HG03439 (cell line): Measurements from ENCODE around the gene GSDME.
"Not testable (repeated sequence)": the region's sequence is repeated elsewhere in the genome, so short reads cannot be mapped to it uniquely, and the experiment has no call there.

ENCODE experiments used
- ATAC-seq: cut with Tn5 transposase; IDR thresholded peaks from one replicate; pipeline ENCODE4 v1.9.1; 2021; ENCODE audit warnings: mild to moderate bottlenecking, moderate library complexity; ENCODE audit not compliant: unreplicated experiment

Gene GSDME

DNA sequence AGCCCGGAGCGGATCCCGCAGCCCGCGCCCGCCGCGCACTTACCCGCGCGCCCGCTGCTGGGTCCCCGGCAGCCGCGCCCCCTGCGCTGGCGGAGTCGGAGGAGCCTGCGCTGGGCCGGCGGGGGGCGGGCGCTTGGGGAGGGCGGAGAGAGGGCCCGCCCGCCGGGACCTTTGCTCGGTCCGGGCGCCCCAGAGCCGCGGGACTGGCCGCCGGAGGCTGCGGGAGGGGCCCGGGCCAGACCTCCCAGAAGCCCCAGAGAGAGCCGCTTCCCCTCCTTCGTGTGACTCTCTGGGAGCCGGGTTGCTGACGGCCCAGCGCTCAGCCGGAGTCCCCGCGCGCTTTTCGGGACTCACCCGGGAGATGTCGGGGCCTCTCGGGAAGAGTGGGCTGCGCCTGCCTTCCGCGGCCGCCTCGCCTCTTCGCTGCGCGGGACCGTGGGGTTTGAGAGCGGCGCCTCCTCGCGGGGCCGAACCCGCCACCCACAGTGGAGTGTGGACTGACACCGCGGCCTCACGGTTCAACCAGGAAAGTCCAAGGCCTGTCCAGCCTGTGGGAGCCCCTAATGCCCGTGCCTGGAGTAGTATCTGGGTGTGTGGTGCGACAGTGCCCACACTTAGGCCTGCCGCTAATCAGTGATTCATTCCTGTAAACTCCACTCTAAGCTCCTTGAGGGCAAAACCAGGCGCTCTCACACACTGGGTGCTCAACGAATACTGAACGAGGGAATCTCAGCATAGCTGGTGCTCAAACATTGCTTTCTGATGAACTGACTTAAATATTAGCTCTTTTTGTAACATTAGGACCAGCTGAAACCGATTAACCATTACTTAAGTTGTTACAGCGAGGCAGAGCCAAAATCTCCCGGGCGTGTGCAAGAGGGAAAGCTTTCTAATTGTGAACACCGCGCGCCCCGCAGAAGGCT, at the start of gene GSDME:
GSDME (minus strand) TSS at position 112 of the 923 bp plus-strand sequence. CDS start 7,690 bp downstream, outside the sequence.
- ATAC-seq = peak; percentile 49

DNA sequence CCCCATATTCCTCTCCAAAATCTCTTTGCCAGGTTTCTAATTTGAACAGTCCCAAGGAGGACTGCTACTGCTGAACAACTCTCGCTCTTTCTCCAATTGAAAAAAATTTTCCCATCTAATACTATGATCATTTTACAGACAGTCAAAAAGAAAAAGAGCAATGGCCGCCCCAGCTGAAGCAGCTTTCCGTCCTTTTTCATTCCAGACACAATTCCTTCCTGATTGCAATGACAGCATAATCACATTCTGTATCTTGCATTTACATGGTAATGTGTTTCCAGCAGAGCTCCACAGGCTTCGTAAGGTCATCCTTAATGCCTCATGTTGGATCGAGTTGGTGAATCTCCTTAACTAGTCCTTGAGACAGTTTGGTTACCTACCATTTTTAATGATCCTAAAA, 45.0 kb upstream of the GSDME start:
- ATAC-seq = no peak

DNA sequence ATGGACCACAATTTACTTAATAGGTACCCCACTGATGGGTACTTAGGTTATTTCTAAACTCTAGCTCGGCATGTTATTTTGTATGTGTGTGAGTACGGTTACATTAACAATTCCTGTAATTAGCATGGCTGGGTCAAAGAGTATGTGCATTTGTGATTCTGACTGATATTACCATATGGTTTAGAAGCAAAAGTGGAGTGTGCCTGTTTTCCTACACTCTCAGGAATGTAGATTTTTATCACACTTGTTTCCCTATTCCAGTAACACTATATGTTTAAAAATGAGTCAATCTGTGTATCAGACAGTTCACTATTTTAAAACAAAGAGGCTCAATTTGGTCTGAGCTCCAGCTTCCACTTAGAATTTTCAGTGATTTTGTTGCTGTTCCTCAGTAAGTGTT, 44.6 kb upstream of the GSDME start:
- no peak for ATAC-seq

DNA sequence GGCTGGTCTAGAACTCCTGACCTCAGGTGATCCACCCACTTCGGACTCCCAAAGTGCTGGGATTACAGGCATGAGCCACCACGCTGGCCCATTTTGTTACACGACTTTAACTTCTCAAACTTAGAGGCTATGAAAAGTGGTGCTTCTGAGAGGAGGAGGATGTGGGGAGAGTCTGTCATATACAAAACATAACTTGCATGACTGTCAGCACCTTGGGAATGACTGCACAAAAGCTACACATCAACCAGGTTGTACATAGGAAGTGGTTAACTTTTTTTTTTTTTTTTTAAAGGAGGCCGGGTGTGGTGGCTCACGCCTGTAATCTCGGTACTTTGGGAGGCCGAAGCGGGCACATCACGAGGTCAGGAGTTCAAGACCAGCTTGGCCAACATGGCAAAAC, 43.4 kb upstream of the GSDME start:
- no peak for ATAC-seq

DNA sequence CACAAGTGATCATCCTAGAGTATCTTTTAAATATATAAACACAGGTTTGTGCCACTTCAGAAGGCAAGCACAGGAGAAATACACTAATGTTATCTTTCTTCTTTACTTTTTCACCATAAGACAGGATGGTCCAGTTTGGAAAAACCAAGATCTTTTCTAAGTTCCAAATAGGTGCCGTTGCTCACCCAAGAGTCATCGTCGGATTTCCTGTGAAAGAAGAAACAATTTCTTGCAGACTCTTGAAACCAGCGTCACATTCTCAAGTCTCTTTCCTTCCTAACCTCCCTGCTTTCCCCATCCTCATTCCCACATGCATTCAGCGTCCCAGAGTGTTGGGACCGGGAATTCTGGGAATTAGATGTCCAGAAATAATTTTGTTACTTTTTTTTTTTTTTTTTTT, 42.8 kb upstream of the GSDME start:
- no peak for ATAC-seq

DNA sequence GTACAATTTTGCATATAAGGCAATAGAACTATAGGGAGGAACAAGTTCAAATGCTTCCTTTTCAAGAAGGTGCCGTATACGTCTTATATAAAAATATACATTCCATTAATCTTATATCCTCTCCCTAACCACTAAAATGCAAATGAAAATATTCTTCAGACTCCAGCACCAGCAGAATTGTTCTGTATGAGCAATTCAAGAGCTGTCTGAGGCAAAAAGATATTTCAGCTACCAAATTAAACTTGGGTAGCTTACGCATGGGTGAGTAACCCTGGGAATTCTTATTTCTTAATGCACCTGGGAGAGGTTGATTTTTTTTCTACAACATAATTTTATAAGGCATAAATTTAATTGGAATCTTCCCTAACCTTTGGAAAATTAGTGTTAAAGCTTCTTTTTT, 42.2 kb upstream of the GSDME start:
- no peak for ATAC-seq

DNA sequence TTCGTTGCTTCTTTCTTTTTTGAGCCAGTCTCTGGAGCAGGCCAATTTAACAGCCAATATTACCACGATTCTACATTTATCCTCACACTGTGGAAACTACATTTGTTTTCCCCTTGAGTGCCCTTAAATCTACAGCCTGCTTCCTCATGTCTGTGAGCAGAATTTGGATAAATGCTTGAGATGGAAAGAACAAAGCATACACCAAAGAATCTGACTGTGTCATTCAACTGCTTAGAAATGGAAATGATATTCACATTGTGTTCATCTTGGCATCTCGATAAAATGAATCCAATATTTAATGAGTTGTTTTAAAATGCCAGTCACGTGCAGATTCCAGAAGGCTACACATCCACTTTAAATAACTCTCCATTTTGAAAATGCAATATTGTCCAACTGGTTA, 41.0 kb upstream of the GSDME start:
- no peak for ATAC-seq

DNA sequence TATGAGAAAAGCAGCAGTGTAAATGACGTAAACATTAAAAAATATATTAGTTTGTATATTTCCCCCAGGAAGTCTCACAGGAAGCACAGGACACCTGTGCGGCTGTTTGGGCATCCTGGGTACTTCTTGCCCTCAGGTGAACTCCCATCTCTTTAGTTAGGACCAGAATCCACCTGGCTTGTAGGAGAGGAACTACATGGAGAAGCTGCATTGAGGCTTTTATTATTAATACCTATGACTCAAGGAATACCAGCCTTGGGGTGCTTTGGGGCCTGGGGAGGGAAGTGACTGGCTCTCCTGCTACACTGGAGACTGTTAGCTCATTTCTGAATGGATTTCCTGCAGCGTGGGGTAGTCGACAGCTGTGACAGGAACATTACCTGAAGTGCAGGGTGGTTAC, 40.0 kb upstream of the GSDME start:
- no peak for ATAC-seq

DNA sequence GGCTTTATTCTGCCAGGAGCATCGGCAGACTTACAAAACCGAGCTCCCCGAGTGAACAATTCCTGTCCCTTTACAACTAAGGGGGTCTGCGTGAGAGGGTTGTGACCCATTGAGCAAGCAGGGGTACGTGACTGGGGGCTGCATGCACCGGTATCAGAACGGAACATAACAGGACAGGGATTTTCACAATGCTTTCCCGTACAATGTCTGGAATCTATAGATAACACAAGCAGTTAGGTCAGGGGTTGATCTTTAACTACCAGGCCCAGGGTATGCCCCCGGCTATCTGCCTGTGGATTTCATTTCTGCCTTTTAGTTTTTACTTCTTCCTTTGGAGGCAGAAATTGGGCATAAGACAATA, 38.1 kb upstream of the GSDME start:
- no peak for ATAC-seq

DNA sequence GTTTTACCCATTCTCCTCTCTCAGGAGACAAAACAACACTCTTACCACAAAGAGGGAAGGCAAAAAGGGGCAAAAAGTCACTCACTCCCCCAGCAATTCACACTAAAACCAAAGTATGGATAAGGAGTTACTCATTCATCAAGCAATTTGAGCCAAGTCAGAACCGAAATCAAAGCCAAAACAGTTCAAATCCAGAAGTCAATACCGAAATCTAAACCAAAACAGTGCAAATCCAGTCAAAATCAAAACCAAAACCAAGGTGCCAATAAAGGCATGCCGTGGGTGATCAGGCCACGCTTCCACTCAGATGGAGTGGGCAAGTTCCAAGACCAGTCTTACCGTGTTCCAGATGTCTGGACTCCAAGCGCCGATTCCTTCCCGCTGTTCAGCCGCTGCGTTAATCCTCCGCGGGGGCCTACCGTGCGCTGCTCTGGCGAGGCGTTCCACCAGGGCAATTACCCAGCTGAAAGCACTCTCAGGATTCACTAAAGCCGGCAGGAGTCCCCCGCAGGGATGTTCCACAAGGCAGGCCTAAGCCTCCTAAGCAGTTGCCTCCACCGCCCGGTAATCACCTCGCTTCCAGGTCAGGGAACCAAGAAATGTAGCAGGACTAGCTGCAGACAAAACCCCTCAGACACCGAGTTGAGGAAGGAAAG, 37.6 kb upstream of the GSDME start:
- not testable (repeated sequence) for ATAC-seq

DNA sequence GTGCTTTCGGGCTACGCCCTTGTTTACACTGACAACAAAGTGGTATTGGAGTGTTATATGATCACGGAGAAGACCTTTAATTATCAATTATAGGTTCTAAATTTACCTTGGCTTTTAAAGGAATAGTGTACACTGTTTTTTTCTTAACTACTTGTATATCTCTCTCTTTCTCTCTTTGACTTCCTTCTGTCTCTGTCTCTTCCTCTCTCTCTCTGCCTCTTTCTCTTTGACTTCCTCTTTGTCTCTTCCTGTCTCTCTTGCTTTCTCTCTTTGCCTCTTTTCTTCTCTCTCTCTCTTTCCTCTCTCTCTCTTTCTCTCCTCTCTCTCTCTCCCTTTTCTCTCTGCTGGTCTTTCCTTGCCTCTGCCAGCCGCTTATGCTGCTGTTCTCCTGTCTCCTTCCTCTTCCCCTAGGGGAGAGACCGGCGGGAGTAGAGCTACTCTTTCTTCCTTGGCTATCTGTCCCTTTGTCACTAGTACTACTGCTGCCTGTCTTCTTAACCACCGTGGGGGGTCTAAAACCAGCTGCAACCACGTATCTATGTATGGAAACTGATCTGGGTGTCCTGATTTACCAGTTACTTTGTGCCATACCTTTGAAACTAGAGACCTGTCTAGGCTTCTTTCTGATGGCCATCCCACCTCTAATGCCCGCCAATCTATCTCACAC, 36.9 kb upstream of the GSDME start:
- no peak for ATAC-seq

DNA sequence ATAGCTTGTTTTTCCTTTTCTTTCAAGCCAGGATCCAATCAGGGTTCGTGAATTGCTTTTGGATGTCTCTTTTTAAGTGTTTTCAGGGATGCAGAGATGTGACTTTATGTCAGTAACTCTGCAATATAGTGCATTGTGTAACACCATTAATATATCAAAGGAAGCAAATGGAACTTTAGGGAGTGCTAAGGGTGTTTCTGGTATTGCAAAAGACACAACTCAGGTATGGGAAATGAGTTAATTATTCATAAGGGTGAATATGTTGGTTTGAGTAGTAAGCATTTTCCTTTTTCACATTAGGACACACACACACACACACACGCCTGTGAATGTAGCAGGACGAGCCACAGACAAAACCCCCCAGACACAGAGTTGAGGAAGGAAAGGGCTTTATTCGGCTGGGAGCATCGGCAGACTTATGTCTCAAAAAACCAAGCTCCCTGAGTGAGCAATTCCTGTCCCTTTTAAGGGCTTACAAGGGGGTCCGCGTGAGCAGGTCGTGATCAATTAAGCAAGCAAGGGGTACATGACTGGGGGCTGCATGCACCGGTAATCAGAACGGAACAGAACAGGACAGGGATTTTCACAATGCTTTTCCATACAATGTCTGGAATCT, 31.8 kb upstream of the GSDME start:
- ATAC-seq = no peak

DNA sequence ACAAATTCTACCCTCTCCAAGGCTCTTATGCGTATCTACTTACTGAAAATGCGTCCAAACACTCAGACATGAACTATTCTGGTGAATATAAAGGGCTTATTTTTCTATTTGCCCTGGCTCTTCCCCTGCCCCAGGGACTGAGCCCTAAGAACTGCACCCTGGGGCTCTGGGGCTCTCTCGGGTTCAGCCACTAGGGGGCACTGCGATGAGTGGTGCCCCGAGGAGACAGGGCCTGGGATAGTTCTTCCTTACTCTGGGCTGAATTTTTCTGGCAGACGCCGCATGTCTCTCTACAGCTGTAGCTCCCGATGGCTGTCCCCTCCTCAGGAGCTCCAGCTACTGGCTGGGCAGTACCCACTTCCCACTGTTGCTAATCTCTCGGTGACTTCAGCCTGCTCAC, 30.8 kb upstream of the GSDME start:
- ATAC-seq = no peak

DNA sequence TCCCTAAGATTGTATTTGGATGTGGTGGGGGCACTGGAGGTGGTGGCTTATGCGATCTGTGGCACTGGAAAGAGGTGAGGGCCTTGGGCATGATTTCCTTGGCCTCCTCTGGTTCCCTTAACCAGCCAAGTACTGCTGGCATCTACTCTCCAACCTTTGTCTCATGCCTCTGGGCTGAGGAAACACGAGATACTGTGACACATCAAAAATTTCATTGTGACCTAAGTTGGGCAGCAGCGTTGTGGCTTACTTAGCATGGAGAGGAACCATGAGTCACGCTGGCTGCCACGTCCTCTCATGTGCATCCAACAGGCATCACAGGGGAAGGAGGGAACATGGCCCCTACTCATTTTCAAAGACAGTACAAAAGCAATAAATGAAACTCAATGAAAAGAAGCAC, 29.7 kb upstream of the GSDME start:
- no peak for ATAC-seq

DNA sequence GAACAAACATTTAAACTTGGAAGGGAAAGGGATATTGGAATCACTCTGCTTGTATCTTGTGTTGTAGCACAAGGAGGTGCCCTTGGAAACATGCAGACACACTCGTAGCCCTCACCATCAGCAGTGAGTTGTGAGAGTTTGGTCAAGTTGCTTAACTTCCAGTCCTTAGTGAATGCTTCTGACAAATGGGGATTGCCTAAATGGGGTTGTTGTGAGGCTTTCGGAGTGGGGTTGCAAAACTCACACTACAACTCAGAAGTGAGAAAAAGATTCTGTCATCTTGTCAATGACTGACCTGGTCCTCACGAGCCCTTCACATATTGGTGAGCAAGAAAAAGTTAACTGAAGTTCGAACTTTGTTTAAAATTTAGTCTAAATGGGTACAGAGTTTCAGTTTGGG, 29.0 kb upstream of the GSDME start:
- no peak for ATAC-seq

DNA sequence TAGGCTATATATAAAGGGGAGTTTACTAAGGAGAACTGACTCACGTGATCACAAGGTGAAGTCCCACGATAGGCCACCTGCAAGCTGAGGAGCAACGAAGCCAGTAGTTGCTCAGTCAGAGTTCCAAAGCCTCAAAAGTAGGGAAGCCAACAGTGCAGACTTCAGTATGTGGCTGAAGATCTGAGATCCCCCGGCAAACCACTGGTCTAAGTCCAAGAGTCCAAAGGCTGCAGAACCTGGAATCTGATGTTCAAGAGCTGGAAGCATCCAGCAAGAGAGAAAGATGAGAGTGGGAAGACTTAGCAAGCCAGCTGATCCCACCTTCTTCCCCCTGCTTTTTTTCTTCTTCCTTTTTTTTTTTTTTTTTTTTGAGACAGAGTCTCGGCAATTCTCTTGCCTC, 27.0 kb upstream of the GSDME start:
- ATAC-seq = no peak

DNA sequence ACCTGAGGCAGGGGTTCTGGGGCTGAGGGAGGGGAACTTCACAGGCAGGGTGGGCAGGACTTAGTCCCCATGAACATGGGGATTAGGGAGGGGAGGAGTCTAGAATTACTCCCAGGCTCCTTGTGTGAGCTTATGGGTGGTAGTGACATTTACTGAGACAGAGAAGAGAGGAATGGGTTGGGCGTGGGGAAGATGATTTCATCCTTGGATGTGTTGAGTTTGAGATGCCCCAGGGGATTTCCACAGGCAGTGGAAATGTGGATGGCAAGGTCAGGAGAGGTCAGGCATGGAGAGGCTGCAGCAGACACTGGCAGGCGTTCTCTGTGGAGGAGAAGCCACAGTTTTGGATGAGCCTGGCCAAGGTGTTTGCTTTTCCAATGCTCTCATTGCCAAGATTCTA, 26.4 kb upstream of the GSDME start:
- ATAC-seq = no peak

DNA sequence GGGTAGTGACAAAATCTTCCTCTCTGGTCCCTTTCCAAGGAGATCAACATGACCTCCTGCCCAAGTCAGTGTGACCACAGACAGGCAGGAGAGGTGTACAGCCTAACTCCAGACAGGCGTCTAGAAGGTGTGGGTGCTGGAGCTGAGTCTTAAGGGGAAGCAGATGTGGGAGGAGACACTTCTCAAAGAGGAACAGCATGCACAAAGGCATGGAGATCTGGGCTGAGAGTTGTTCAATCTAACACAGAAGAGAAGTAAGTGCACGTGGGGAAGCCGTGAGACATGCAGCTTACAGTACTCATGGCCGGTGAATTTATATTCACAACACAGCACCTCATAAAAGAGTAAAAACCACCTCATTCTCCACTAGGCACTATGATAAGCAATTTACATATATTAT, 23.8 kb upstream of the GSDME start:
- no peak for ATAC-seq

DNA sequence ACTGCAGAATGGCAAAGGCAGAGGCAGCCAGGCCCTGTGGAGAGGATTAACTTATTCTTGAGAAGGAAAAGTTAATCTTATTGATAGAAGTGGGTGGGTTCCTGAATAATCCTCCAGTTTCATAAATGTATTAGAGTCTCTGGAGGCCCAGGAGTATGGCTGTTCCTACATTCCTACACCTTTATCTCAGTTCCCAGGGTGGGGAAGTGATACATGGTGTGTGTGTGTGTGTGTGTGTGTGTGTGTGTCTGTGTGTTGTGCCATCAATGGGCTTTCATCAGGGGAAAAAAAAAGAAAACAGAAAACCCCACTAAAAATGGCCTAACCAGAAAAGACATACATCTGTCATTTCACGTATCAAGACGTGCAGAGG, 22.0 kb upstream of the GSDME start:
- ATAC-seq = no peak

DNA sequence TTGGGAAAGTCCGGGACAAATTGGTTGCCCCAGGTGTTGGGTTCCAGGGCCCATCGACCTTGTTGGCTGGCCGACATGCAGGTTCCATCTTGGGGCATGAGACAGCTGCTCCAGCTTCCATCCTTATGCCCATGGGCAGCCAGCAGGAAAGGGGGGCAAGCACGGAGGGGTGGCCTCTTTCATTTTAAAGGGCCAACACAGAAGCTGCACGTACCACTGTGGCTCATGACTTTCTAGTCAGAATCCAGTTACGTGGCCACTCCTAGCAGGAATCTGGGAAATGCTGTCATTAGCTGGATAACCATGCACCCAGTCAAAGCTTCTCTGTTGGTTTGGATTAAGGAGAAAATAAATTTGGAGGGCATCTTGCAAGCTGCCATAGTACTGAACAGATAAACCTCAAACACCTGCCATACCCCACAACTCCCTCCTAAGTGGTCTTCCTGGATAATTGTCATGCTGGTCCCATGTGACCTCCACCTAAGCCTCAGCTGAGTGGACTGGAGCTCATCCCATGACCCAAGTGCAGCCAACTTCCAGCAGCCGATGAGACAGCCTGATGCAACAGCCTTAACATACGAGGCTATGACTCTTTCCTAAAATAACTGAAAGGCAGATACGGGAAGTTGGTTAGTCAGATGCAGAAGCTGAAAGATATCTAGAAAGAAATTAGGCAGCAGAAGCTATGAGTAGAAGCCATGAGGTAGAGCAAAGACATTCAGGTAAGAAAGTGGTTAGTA, 21.4 kb upstream of the GSDME start:
- ATAC-seq = no peak

DNA sequence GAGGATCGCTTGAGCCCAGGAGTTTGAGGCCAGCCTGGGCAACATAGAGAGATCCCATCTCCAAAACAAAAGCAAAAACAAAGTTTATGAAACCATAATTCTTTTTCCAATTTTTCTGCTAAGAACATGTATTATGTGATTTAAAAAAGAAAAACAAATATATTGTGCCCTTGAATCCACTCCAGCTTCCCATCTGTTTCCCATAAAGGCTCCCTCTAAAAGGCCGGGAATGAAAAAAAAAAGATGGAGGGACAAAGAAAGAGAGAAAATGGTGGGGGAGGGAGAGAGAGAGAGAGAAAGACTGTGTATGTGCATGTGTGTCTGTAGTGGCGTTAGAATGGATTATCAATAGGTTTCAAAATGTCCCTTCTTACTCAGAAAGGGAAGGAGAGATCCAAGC, 20.5 kb upstream of the GSDME start:
- ATAC-seq = no peak
